ENCODE results near the gene MAP4K2.

DNA sequence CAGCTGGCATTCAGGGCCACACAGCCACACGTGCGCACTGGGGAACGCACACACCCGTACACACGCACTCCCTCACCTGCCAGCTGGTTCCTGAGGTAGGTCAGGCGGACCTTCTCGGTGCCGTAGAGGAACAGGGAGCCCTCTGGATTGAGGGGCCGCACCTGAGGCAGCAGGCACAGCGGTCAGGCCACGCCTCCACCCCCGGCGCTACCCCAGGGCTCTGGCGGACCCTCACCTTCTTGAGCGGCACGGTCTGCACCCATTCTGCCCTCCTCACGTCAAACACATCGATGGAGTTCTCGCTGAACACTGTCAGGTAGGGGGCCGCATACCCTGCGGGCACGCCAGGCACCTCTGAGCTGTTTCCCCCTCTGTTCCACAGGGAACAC is 24.4 kb upstream of the MAP4K2 start:
- TF ChIP-seq, protein P1, sequence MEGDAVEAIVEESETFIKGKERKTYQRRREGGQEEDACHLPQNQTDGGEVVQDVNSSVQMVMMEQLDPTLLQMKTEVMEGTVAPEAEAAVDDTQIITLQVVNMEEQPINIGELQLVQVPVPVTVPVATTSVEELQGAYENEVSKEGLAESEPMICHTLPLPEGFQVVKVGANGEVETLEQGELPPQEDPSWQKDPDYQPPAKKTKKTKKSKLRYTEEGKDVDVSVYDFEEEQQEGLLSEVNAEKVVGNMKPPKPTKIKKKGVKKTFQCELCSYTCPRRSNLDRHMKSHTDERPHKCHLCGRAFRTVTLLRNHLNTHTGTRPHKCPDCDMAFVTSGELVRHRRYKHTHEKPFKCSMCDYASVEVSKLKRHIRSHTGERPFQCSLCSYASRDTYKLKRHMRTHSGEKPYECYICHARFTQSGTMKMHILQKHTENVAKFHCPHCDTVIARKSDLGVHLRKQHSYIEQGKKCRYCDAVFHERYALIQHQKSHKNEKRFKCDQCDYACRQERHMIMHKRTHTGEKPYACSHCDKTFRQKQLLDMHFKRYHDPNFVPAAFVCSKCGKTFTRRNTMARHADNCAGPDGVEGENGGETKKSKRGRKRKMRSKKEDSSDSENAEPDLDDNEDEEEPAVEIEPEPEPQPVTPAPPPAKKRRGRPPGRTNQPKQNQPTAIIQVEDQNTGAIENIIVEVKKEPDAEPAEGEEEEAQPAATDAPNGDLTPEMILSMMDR (conservative IDR thresholded peaks at IDR 0.05), result no peak
- no peak for TF ChIP-seq EZH2 (IDR thresholded peaks at IDR 0.05; ENCODE audit: low read depth)
